H9 (cell line): ENCODE data around the gene KISS1R. TPM values are rescaled to one million over a fixed set of nuclear protein-coding genes. Genes with fewer than 3 reads are reported as not detected.

Source experiments
- DNase-seq: peaks from one replicate; pipeline ENCODE4 v3.0.0-alpha.2; 2017
- H2AFZ ChIP-seq: one replicate; pipeline ENCODE4 v1.6.1; 2013; ENCODE audit warnings: mild to moderate bottlenecking, low read length, control low read depth, moderate library complexity
- H2AK5ac ChIP-seq: 2 replicates; pipeline ENCODE4 v1.6.1; 2013; ENCODE audit warnings: low read length, control low read depth, mixed read lengths; ENCODE audit not compliant: insufficient read length
- H2BK120ac ChIP-seq: one replicate; pipeline ENCODE4 v1.6.1; 2013; ENCODE audit warnings: low read depth, mild to moderate bottlenecking, low read length, control low read depth, inconsistent platforms; ENCODE audit not compliant: poor library complexity, severe bottlenecking
- H2BK12ac ChIP-seq: 2 replicates; pipeline ENCODE4 v1.6.1; 2013; ENCODE audit warnings: low read length, control low read depth, mixed read lengths, low read depth; ENCODE audit not compliant: insufficient read length
- H2BK15ac ChIP-seq: 2 replicates; pipeline ENCODE4 v1.6.1; 2013; ENCODE audit warnings: low read depth, low read length, control low read depth
- H2BK20ac ChIP-seq: one replicate; pipeline ENCODE4 v1.6.1; 2013; ENCODE audit warnings: low read depth, mild to moderate bottlenecking, low read length, control low read depth, inconsistent platforms; ENCODE audit not compliant: poor library complexity, severe bottlenecking
- H2BK5ac ChIP-seq: 2 replicates; pipeline ENCODE4 v1.6.1; 2013; ENCODE audit warnings: low read length, control low read depth, mixed read lengths; ENCODE audit not compliant: insufficient read length
- H3K14ac ChIP-seq: 2 replicates; pipeline ENCODE4 v1.6.1; 2013; ENCODE audit warnings: low read length, control low read depth; ENCODE audit not compliant: insufficient read depth
- H3K18ac ChIP-seq: 2 replicates; pipeline ENCODE4 v1.6.1; 2013; ENCODE audit warnings: low read depth, mild to moderate bottlenecking, mixed read lengths, low read length, control low read depth; ENCODE audit not compliant: insufficient read length
- H3K23ac ChIP-seq: 2 replicates; pipeline ENCODE4 v1.6.1; 2013; ENCODE audit warnings: low read length, control low read depth, mixed read lengths, low read depth; ENCODE audit not compliant: insufficient read length
- H3K23me2 ChIP-seq: 2 replicates; pipeline ENCODE4 v1.6.1; 2013; ENCODE audit warnings: low read depth, mild to moderate bottlenecking, mixed read lengths, low read length, control low read depth; ENCODE audit not compliant: insufficient read length, poor library complexity, severe bottlenecking
- H3K27ac ChIP-seq: 2 replicates; pipeline ENCODE4 v1.5.1; 2013; ENCODE audit warnings: low read length, control low read depth, mixed read lengths, low read depth; ENCODE audit not compliant: insufficient read length
- H3K27me3 ChIP-seq: 2 replicates; pipeline ENCODE4 v1.6.1; 2013; ENCODE audit warnings: low read length, control low read depth, inconsistent platforms; ENCODE audit not compliant: insufficient read depth
- H3K4ac ChIP-seq: 2 replicates; pipeline ENCODE4 v1.6.1; 2013; ENCODE audit warnings: low read depth, mild to moderate bottlenecking, control low read depth, inconsistent platforms, low read length, moderate library complexity
- H3K4me1 ChIP-seq: 2 replicates; pipeline ENCODE4 v1.6.1; 2013; ENCODE audit warnings: low read length, control low read depth, inconsistent platforms; ENCODE audit not compliant: insufficient read depth
- H3K4me2 ChIP-seq: 2 replicates; pipeline ENCODE4 v1.6.1; 2013; ENCODE audit warnings: low read length, control low read depth, mixed read lengths; ENCODE audit not compliant: insufficient read length, insufficient read depth
- H3K56ac ChIP-seq: 2 replicates; pipeline ENCODE4 v1.6.1; 2013; ENCODE audit warnings: low read depth, mild to moderate bottlenecking, mixed read lengths, low read length, control low read depth; ENCODE audit not compliant: insufficient read length
- H3K79me1 ChIP-seq: 2 replicates; pipeline ENCODE4 v1.6.1; 2013; ENCODE audit warnings: low read depth, mild to moderate bottlenecking, moderate library complexity, low read length, control low read depth, inconsistent platforms; ENCODE audit not compliant: insufficient read depth, poor library complexity, severe bottlenecking
- H3K79me2 ChIP-seq: 2 replicates; pipeline ENCODE4 v1.6.1; 2013; ENCODE audit warnings: low read length, control low read depth, inconsistent platforms; ENCODE audit not compliant: insufficient read depth
- H3K9ac ChIP-seq: 2 replicates; pipeline ENCODE4 v1.6.1; 2013; ENCODE audit warnings: low read length, control low read depth, mixed read lengths; ENCODE audit not compliant: insufficient read length; ENCODE audit errors: extremely low read depth
- H3K9me3 ChIP-seq: one replicate; pipeline ENCODE4 v1.6.1; 2013; ENCODE audit warnings: low read depth, low read length, inconsistent platforms; ENCODE audit not compliant: control insufficient read depth
- H3T11ph ChIP-seq: one replicate; pipeline ENCODE4 v1.6.1; 2013; ENCODE audit warnings: mild to moderate bottlenecking, low read length, control low read depth, inconsistent platforms
- H4K20me1 ChIP-seq: one replicate; pipeline ENCODE4 v1.6.1; 2013; ENCODE audit not compliant: control insufficient read depth, insufficient read length, insufficient read depth
- H4K5ac ChIP-seq: 2 replicates; pipeline ENCODE4 v1.6.1; 2013; ENCODE audit warnings: low read depth, mild to moderate bottlenecking, mixed read lengths, low read length, control low read depth; ENCODE audit not compliant: insufficient read length
- H4K8ac ChIP-seq: replicated peaks from 2 replicates; pipeline ENCODE4 v1.6.1; 2013; ENCODE audit warnings: low read length, control low read depth, mixed read lengths, low read depth; ENCODE audit not compliant: insufficient read length
- H4K91ac ChIP-seq: 2 replicates; pipeline ENCODE4 v1.6.1; 2013; ENCODE audit warnings: low read depth, mild to moderate bottlenecking, moderate library complexity, mixed read lengths, low read length, control low read depth; ENCODE audit not compliant: insufficient read length
- H3K27ac Mint-ChIP-seq, 3 experiments: 2 replicates in 2 of 3; 3 replicates in 1 of 3; pipeline ENCODE4 v1.8.0; 2020 to 2021; ENCODE audit warnings: mixed read lengths in 3 of 3, mild to moderate bottlenecking in 1 of 3, moderate library complexity in 1 of 3
- H3K27me3 Mint-ChIP-seq: 2 replicates; pipeline ENCODE4 v1.8.0; 2021; ENCODE audit warnings: low read depth, mild to moderate bottlenecking, moderate library complexity, mixed read lengths
- H3K36me3 Mint-ChIP-seq, 3 experiments: 2 replicates in 2 of 3; 3 replicates in 1 of 3; pipeline ENCODE4 v1.8.0; 2020 to 2021; ENCODE audit warnings: low read depth in 3 of 3, mixed read lengths in 3 of 3; ENCODE audit not compliant: insufficient read depth in 1 of 3
- H3K4me1 Mint-ChIP-seq, 2 experiments: 2 replicates each; pipeline ENCODE4 v1.8.0; 2020; ENCODE audit warnings: mixed read lengths in 2 of 2
- H3K4me3 Mint-ChIP-seq, 2 experiments: 2 replicates in 1 of 2; 3 replicates in 1 of 2; pipeline ENCODE4 v1.8.0; 2020 to 2021; ENCODE audit warnings: mild to moderate bottlenecking in 2 of 2, mixed read lengths in 2 of 2, moderate library complexity in 1 of 2
- H3K9me3 Mint-ChIP-seq, 2 experiments: 2 replicates in 1 of 2; 3 replicates in 1 of 2; pipeline ENCODE4 v1.8.0; 2020; ENCODE audit warnings: mild to moderate bottlenecking in 2 of 2, mixed read lengths in 2 of 2, moderate library complexity in 1 of 2
- CTCF ChIP-seq: fragments of 200-600 bp; sonication (generic); conservative IDR thresholded peaks from 3 replicates; pipeline ENCODE4 v1.8.0; 2021; ENCODE audit warnings: antibody characterized with exemption, mild to moderate bottlenecking
- WGBS: extraction: QIAGEN DNeasy Blood & Tissue Kit; methylation state at CpG from one replicate; pipeline ENCODE4 v1.1.7; 2013; ENCODE audit warnings: missing lambda C conversion rate, low lambda C conversion rate, mixed read lengths; ENCODE audit not compliant: insufficient read length; ENCODE audit errors: extremely low coverage; 5-methylcytosine and 5-hydroxymethylcytosine counted together
- total RNA-seq: library from RNA; stranded (reverse); gene quantifications from 2 replicates; pipeline ENCODE4 v1.2.1, GENCODE V29; 2021

KISS1R gene
- total RNA-seq, 1 experiment from 2014 or later = 3.3 TPM

GRCh38 chr19:906480-906879, 10.7 kb upstream of the KISS1R start:
- Histone ChIP-seq H3K4ac (no peak overlapping the region), H3K27ac (no peak overlapping the region), H3K4me2 (no peak overlapping the region), H2BK120ac (no peak overlapping the region), H2BK5ac (no peak overlapping the region), H3K27me3 (no peaks in the 10 kb centered on the region), H3K79me2 (peaks cover 10% of the 10 kb centered on the region; the same call in 1 of the 2 replicates), H4K20me1 (no peaks in the 10 kb centered on the region), H3K4me1 (no peaks in the 10 kb centered on the region), H3K9ac (no peak overlapping the region), H3K18ac (no peak overlapping the region), H3K56ac (no peak overlapping the region), H2AK5ac (no peak overlapping the region), H3K79me1 (peaks cover 16% of the 10 kb centered on the region), H4K8ac (no peak overlapping the region), H2BK12ac (no peak overlapping the region), H3T11ph (no peak overlapping the region), H2BK20ac (no peak overlapping the region), H4K5ac (no peak overlapping the region), H2AFZ (no peak overlapping the region), H4K91ac (no peak overlapping the region), H3K23me2 (no peaks in the 10 kb centered on the region), H3K9me3 (no peaks in the 10 kb centered on the region), H2BK15ac (no peak overlapping the region), H3K14ac (no peak overlapping the region), H3K23ac (no peak overlapping the region)
- no peak for TF ChIP-seq CTCF
- Mint-ChIP-seq H3K27ac (no peak overlapping the region), H3K27me3 (no peaks in the 10 kb centered on the region; the same call in 1 of the 2 replicates), H3K4me1 (peaks cover 0 to 26% of the 10 kb centered on the region in 2 experiments; a peak in 2 of 4 replicates), H3K4me3 (no peak overlapping the region), H3K9me3 (no peaks in the 10 kb centered on the region), H3K36me3 (peaks cover 0 to 18% (median 12%) of the 10 kb centered on the region in 3 experiments; a peak in 5 of 7 replicates)
- DNase-seq = no peak
- no CpG with 5 or more reads among the region's 7 CpGs for WGBS
